Measurements from ENCODE around the gene CCNJ. TPM values are rescaled to one million over a fixed set of nuclear protein-coding genes. Genes with fewer than 3 reads are reported as not detected.

Gene CCNJ
- total and polyA plus RNA-seq, 9 of the 15 experiments (the other 6 are each of a cell fraction or from before 2014, with no cell fraction given), result 0.69 to 15.7 (median 9.2) TPM

- TF ChIP-seq NELFE (IDR thresholded peaks at IDR 0.05; ENCODE audit: insufficient read depth, insufficient read length), result no peak
- no peak for TF ChIP-seq JUNB (CRISPR knock-in tag; conservative IDR thresholded peaks at IDR 0.05)
- TF ChIP-seq SIN3B (IDR thresholded peaks at IDR 0.05; ENCODE audit: low read depth), result 0 out of 2 replicates have a peak, but pooled peaks have one; percentile 41
- no peak for TF ChIP-seq ZBTB9 (CRISPR knock-in tag; IDR thresholded peaks at IDR 0.05)
- no peak for TF ChIP-seq CEBPB (tag; IDR thresholded peaks at IDR 0.05)
- TF ChIP-seq PATZ1 (CRISPR knock-in tag; IDR thresholded peaks at IDR 0.05; ENCODE audit: borderline replicate concordance), result no peak
- TF ChIP-seq NFRKB (IDR thresholded peaks at IDR 0.05; ENCODE audit: low read depth), result no peak
- no peak for TF ChIP-seq TAF7 (tag; IDR thresholded peaks at IDR 0.05)
- no peak for TF ChIP-seq NFATC3 (IDR thresholded peaks at IDR 0.05)
- peak in 1 of 2 experiments; percentile 48; a peak in 1 of 4 replicates for TF ChIP-seq TEAD1 (CRISPR knock-in tag; IDR thresholded peaks at IDR 0.05)
- no peak for TF ChIP-seq ZNF175 (CRISPR knock-in tag; IDR thresholded peaks at IDR 0.05; ENCODE audit: low read depth)
- TF ChIP-seq TARDBP (IDR thresholded peaks at IDR 0.05), result no peak
- no peak; the same call in 1 of the 2 replicates for TF ChIP-seq MAFF (IDR thresholded peaks at IDR 0.05; ENCODE audit: low read length)
- peak; percentile 22 to 80 (median 67) for TF ChIP-seq YY1 (IDR thresholded peaks at IDR 0.05; ENCODE audit: borderline replicate concordance in 1 of 3, control insufficient read depth in 1 of 3, extremely low read depth in 1 of 3, insufficient read depth in 3 of 3, insufficient read length in 1 of 3, insufficient replicate concordance in 2 of 3, low read depth in 1 of 3, low read length in 2 of 3)
- TF ChIP-seq DACH1 (IDR thresholded peaks at IDR 0.05; ENCODE audit: partially characterized antibody), result no peak
- no peak for TF ChIP-seq BRD9 (IDR thresholded peaks at IDR 0.05; ENCODE audit: low read depth, partially characterized antibody)
- no peak for TF ChIP-seq ZNF740 (CRISPR knock-in tag; IDR thresholded peaks at IDR 0.05)
- TF ChIP-seq ZNF740 (tag; IDR thresholded peaks at IDR 0.05), result no peak
- peak; percentile 81; the same call in 1 of the 2 replicates for TF ChIP-seq MBD2 (IDR thresholded peaks at IDR 0.05; ENCODE audit: borderline replicate concordance, low read depth)
- no peak for TF ChIP-seq HNRNPK (IDR thresholded peaks at IDR 0.05; ENCODE audit: low read depth, low read length, poor library complexity, severe bottlenecking)
- TF ChIP-seq ZNF253 (CRISPR knock-in tag; conservative IDR thresholded peaks at IDR 0.05), result no peak
These were observed at the start of gene CCNJ (continued) for GRCh38 chr10:96043033-96043892.

Data from K562 (cell line).